DOHH2 (cell line): ENCODE results near the gene MAP2K3.

Experiments used
- EZH2phosphoT487 ChIP-seq: fragments of 200-600 bp; sonication (generic); IDR thresholded peaks from 2 replicates; pipeline ENCODE4 v1.6.1; 2017; ENCODE audit warnings: borderline replicate concordance, mild to moderate bottlenecking, antibody characterized with exemption, low read length, moderate library complexity, mixed read lengths
- TF ChIP-seq, protein P1 (sequence below): fragments of 200-600 bp; sonication (generic); IDR thresholded peaks from one replicate; pipeline ENCODE4 v1.5.1; 2014; ENCODE audit warnings: antibody characterized with exemption, mild to moderate bottlenecking, low read depth, low read length; ENCODE audit not compliant: poor library complexity, severe bottlenecking

DNA sequence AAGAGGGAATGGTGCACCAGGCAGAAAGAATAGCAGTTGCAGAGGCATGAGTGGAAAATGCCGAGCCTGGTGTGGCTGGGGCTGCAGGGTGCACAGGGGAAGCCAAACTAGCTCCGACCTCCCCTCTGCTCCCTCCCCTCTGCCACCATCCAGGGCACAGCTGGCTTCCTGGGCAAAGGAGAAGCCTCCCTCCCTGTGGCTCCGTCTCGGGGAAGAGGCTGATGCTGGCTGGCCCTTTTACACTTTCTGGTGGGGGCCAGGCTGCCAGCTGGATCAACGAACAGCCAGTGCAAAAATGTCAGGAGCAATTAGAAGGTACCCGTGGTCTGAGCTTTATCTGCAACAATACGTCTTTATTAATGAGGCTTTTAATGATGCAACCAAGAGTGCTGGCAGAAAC, 54.5 kb downstream of the MAP2K3 start:
- TF ChIP-seq, protein P1, sequence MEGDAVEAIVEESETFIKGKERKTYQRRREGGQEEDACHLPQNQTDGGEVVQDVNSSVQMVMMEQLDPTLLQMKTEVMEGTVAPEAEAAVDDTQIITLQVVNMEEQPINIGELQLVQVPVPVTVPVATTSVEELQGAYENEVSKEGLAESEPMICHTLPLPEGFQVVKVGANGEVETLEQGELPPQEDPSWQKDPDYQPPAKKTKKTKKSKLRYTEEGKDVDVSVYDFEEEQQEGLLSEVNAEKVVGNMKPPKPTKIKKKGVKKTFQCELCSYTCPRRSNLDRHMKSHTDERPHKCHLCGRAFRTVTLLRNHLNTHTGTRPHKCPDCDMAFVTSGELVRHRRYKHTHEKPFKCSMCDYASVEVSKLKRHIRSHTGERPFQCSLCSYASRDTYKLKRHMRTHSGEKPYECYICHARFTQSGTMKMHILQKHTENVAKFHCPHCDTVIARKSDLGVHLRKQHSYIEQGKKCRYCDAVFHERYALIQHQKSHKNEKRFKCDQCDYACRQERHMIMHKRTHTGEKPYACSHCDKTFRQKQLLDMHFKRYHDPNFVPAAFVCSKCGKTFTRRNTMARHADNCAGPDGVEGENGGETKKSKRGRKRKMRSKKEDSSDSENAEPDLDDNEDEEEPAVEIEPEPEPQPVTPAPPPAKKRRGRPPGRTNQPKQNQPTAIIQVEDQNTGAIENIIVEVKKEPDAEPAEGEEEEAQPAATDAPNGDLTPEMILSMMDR: no peak
- no peak for TF ChIP-seq EZH2phosphoT487
